Calu3 (cell line): ENCODE measurements around the gene NTNG1. TPM values are rescaled to one million over a fixed set of nuclear protein-coding genes. Genes with fewer than 3 reads are reported as not detected.

ENCODE experiments used
- BruUV-seq: library from RNA; stranded (reverse); fragments of 400-500 nt; replicated peaks from 2 replicates; lab custom pipeline; 2021; lab: Mats Ljungman, UMichigan
- CTCF ChIA-PET: fragments of 300-600 bp; sonication (Branson Sonifier 250); formaldehyde crosslinking; loops from one replicate; lab custom pipeline; 2022; ENCODE audit warnings: antibody characterized with exemption; lab: Charles Lee
- DNase-seq: peaks from one replicate; pipeline ENCODE4 v3.0.0; 2022
- H3K27ac Mint-ChIP-seq: one replicate; pipeline ENCODE4 v1.8.0; 2022; ENCODE audit warnings: mixed read lengths; ENCODE audit not compliant: unreplicated experiment
- H3K27me3 Mint-ChIP-seq: one replicate; pipeline ENCODE4 v1.8.0; 2022; ENCODE audit warnings: mixed read lengths; ENCODE audit not compliant: unreplicated experiment
- H3K36me3 Mint-ChIP-seq: one replicate; pipeline ENCODE4 v1.8.0; 2022; ENCODE audit warnings: mild to moderate bottlenecking, moderate library complexity, mixed read lengths; ENCODE audit not compliant: insufficient read depth, unreplicated experiment
- H3K4me1 Mint-ChIP-seq: one replicate; pipeline ENCODE4 v1.8.0; 2022; ENCODE audit warnings: mild to moderate bottlenecking, low read depth, mixed read lengths; ENCODE audit not compliant: unreplicated experiment
- H3K4me3 Mint-ChIP-seq: one replicate; pipeline ENCODE4 v1.8.0; 2022; ENCODE audit warnings: mild to moderate bottlenecking, low read depth, moderate library complexity, mixed read lengths; ENCODE audit not compliant: unreplicated experiment
- H3K9me3 Mint-ChIP-seq: one replicate; pipeline ENCODE4 v1.8.0; 2022; ENCODE audit warnings: low read depth, mixed read lengths; ENCODE audit not compliant: unreplicated experiment
- intact Hi-C: fragments of 100-400 bp; cut with micrococcal nuclease; formaldehyde crosslinking; loops from one replicate; pipeline ENCODE4 v1.10.0; 2022; ENCODE audit not compliant: unreplicated experiment
- total RNA-seq: library from RNA; stranded (reverse); gene quantifications from 2 replicates; pipeline ENCODE4 v1.2.3, GENCODE V29; 2022
- TF ChIP-seq, protein P1 (sequence below): fragments of 200-600 bp; IDR thresholded peaks from one replicate; pipeline ENCODE4 v1.8.0; 2022; ENCODE audit warnings: antibody characterized with exemption; ENCODE audit not compliant: unreplicated experiment

NTNG1 gene
- total RNA-seq, 1 experiment from 2014 or later = 2.6 TPM

DNA sequence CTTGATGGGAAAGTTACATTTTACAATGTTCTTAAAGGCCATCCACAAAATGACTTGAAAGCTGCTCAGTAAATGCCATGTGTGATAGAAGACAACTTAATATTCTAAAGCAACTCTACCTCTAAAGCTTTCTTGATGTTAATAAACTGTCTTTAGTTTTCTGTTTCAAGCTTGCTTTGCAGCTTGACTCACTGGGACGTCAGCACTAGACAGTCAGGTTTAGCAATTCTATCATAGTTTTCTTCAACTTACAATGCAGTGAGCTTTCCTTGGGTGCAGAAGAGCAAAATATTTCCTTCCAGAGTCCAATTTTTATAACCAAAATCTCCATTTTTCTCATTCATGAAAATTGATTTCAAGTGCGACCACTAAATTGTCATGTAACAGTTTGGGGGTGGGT lies 273.1 kb downstream of the NTNG1 start:
- BruUV-seq = no TSS peak
- H3K36me3 Mint-ChIP-seq = no peaks in the 10 kb centered on the region
- intact Hi-C loops = no loop called here
- no peak overlapping the region for H3K4me3 Mint-ChIP-seq
- CTCF ChIA-PET = interaction anchor here (0.5 kb wide), 1 partner anchor 706 kb away, joined by 4 read pairs; no protein-coding TSS in a partner anchor
- no peaks in the 10 kb centered on the region for H3K9me3 Mint-ChIP-seq
- H3K4me1 Mint-ChIP-seq = no peaks in the 10 kb centered on the region
- no peak overlapping the region for H3K27ac Mint-ChIP-seq
- H3K27me3 Mint-ChIP-seq = no peaks in the 10 kb centered on the region
- TF ChIP-seq, protein P1, sequence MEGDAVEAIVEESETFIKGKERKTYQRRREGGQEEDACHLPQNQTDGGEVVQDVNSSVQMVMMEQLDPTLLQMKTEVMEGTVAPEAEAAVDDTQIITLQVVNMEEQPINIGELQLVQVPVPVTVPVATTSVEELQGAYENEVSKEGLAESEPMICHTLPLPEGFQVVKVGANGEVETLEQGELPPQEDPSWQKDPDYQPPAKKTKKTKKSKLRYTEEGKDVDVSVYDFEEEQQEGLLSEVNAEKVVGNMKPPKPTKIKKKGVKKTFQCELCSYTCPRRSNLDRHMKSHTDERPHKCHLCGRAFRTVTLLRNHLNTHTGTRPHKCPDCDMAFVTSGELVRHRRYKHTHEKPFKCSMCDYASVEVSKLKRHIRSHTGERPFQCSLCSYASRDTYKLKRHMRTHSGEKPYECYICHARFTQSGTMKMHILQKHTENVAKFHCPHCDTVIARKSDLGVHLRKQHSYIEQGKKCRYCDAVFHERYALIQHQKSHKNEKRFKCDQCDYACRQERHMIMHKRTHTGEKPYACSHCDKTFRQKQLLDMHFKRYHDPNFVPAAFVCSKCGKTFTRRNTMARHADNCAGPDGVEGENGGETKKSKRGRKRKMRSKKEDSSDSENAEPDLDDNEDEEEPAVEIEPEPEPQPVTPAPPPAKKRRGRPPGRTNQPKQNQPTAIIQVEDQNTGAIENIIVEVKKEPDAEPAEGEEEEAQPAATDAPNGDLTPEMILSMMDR = no peak
- DNase-seq = no peak

DNA sequence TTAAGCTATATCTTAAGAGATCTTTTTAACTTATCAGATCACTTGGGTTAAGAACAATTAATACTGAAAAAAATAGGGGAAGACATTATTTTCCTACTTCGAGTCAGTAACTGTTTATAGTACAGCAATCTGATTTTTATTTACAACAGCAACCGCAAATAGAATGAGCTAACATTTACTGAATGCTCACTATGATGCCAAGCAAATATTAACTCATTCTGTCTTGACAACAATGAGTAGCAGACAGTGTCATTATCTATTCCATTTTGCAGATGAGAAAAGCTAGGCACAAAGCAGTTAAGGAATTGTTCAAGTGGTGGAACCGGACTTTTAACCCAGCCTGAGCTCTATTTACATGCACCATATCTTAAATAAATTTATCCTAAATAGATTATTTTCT lies 273.7 kb downstream of the NTNG1 start:
- no peak overlapping the region for H3K27ac Mint-ChIP-seq
- no peak for DNase-seq
- no TSS peak for BruUV-seq
- no peak overlapping the region for H3K4me3 Mint-ChIP-seq
- H3K36me3 Mint-ChIP-seq = no peaks in the 10 kb centered on the region
- no peaks in the 10 kb centered on the region for H3K27me3 Mint-ChIP-seq
- intact Hi-C loops = no loop called here
- H3K4me1 Mint-ChIP-seq = no peaks in the 10 kb centered on the region
- CTCF ChIA-PET = interaction anchor here (0.5 kb wide), 1 partner anchor 705 kb away, joined by 4 read pairs; no protein-coding TSS in a partner anchor
- H3K9me3 Mint-ChIP-seq = no peaks in the 10 kb centered on the region
- TF ChIP-seq, protein P1 = no peak

DNA sequence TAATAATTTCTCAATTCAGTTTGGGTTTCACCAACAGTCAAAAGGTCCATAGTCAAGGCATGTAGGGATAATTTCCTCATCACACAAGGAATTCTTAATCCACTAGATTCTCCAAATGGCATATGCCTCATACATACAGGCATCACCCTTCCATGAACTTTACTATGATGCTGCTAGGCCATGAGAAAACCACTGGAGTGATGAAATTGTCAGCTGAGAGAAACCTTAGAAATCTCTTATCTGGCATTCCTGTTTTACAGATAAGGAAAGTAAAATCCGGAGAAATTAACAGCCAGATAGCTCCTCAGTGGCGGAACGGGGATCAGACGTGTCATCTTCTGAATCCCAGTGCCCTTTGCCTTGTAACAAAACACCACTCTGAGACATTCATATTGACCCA lies 274.4 kb downstream of the NTNG1 start:
- H3K4me1 Mint-ChIP-seq = no peaks in the 10 kb centered on the region
- no peak overlapping the region for H3K27ac Mint-ChIP-seq
- BruUV-seq = no TSS peak
- no peaks in the 10 kb centered on the region for H3K36me3 Mint-ChIP-seq
- TF ChIP-seq, protein P1 = no peak
- CTCF ChIA-PET = no interaction called here
- no peak for DNase-seq
- no peaks in the 10 kb centered on the region for H3K27me3 Mint-ChIP-seq
- H3K9me3 Mint-ChIP-seq = no peaks in the 10 kb centered on the region
- no peak overlapping the region for H3K4me3 Mint-ChIP-seq
- intact Hi-C loops = no loop called here

DNA sequence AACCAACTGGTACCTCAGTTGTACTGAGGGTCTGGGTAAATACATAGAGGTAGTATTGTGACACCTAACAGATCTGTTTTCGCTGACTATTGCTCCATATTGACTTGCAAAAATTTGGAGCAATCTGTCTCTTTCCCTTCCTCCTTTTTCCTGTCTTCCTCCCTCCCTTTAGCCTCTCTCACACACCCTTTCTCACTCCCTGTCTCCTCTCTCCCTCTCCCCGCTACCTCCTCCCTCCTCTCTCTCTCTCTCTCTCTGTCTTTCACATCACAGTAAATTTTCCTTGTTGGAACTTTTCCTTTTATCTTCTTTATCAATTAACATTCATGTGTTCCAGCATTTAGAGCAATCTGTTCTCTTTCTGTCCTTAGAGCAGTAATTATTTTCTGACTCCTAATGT lies 278.2 kb downstream of the NTNG1 start:
- no peaks in the 10 kb centered on the region for H3K9me3 Mint-ChIP-seq
- H3K4me1 Mint-ChIP-seq = no peaks in the 10 kb centered on the region
- no peak for DNase-seq
- no TSS peak for BruUV-seq
- no peaks in the 10 kb centered on the region for H3K27me3 Mint-ChIP-seq
- no peak overlapping the region for H3K4me3 Mint-ChIP-seq
- H3K27ac Mint-ChIP-seq = no peak overlapping the region
- H3K36me3 Mint-ChIP-seq = no peaks in the 10 kb centered on the region
- CTCF ChIA-PET = no interaction called here
- intact Hi-C loops = no loop called here
- TF ChIP-seq, protein P1 = no peak
